HG02642 (cell line): ENCODE results near the gene OR2F2.

ENCODE experiments used
- ATAC-seq: cut with Tn5 transposase; IDR thresholded peaks from one replicate; pipeline ENCODE4 v1.9.1; 2021; ENCODE audit warnings: mild to moderate bottlenecking; ENCODE audit not compliant: unreplicated experiment, poor library complexity

Gene OR2F2

DNA sequence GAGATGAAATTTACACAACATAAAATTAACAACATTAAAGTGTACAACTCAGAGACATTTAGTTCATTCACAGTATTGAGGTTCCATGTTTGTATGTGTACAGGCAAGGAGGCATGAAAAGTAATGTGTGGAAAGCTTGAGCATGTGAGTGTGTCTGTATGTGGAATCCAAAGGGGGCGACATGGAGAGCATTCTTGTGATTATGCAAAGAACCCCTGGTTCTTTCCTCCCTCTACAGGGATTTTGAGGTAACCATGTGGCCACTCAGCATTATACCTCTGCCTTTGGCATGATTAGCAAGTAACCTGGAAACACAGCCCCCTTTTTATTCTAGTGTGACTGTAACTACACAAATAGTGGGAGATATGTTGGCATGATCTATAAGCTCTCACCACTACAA is 40.6 kb downstream of the OR2F2 start:
- no peak for ATAC-seq

DNA sequence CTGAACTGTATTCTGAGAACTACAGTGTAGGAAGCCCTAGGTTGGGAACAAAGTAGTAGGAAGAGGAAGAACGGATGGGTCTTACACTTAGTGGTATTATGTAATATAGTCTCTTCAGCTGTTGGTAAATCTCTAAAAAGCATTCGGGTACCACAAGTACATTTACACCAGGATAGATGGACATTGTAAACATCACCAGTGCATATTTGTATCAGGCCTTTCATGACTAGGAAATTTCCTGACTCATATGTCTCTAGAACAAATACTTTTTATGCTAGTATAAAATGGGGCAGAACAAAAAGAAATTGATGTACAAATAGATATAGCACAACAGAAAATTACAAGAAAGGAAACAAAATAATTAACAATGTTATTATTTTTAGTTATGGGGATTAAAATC is 43.6 kb downstream of the OR2F2 start:
- ATAC-seq, result no peak

DNA sequence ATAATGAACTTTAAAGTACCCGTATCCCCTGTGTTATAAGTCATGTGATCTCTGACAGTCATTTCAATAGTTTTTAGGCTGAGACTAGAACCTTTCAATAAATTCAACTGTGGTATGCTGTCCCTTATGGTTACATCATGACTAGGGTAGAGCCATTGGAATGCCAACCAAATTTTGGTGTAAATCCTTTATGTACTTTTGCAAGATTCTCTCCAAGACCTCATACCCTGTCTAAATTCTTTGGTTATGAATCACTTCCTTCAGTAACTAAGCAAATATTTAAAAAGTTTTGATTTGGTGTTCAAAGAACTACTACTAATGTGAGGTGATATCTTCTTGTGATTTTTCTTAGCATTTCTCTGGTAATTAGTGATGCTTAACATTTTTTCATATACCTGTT is 44.3 kb downstream of the OR2F2 start:
- ATAC-seq, result no peak

DNA sequence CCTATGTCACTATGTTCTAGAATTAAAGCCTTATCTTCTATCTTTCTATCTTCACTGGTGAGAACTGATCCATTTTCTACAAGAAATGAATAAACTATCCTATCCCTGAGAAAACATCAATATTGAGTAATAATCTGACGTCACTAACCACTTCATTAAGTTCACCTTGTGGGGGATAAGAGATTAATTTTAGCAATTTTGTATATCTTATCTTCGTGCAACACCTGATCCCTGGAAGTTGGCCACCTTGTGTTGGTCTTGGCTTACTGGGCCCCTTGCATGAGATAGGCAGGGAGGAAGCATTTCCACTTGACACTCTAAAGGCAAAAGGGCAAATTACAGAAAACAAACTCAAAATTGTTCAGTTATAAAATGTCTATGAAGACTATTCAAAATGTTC is 45.0 kb downstream of the OR2F2 start:
- ATAC-seq, result no peak

DNA sequence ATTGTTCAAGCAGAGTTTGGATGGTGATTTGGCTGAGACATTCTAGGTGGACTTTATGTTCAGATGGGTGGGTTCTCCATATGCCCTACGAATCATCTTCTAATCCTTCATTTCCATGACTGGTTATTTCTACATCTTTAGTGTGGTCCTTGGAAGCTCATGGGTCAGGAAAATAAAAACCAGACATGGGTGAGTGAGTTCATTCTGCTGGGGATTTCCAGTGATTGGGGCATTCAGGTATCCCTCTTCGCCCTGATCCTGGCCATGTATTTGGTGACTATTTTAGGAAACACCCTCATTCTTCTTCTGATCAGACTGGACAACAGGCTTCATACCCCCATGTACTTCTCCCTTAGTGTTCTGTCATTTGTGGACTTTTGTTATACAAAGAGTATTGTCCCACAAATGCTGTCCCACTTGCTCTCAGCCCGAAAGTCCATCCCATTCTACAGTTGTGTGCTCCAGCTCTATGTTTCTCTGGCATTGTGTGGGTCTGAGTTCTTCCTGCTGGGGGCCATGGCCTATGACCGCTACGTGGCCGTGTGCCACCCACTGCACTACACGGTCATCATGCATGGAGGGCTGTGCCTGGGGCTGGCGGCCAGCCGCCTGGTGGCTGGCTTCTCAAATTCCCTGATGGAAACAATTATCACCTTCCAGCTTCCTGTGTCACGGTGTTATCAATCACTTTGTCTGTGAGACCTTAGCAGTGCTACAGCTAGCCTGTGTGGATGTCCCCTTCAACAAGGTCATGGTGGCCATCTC is 45.9 kb downstream of the OR2F2 start:
- no peak for ATAC-seq

DNA sequence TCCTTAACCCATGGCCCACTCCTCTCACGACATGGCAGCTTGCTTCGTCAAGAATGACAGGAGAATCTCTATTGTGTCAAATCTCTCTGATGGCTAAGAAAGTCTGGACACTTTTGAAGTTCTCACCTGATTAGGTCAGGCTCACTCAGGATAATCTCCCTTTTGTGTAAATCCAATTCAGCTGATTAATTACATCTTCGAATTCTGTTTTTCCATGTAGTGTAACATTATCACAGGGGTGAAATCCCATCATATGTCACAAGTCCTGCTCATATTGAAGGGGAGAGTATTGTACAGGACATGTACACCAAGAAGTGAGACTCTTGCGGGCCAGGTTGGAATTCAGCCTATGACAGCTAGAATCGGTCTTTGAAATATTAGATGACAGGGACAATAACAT is 48.9 kb downstream of the OR2F2 start:
- ATAC-seq, result no peak
